Measurements from ENCODE around the gene PKD2. TPM values are rescaled to one million over a fixed set of nuclear protein-coding genes. Genes with fewer than 3 reads are reported as not detected.

Gene PKD2
- total RNA-seq, 2 donors from 2014 or later = 19.0 to 40.3 TPM

DNA sequence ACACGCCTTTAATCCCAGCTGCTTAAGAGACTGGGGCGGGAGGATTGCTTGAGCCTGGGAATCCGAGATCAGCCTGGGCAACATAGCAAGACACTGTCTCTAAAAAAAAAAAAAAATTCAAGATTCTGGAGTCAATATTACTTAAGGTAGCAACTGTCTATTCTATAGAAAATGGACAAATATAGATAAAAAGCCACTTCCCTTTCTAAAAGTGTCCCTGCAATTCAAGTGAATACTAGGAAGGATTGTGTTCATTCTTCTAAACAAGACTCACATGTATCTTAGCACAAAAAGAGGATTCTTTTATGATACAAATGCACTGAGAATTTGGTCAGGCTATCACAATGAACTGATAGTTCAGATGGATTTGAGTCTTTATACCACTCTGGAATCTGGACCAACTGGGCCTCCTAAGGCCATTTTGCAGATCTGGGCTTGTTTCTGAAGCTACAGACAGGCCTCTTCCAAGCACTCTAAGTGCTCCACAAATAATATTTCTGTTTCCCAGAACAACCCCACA lies 7.0 kb downstream of the PKD2 start:
- WGBS = 91% methylated on average over 3 of the region's 3 CpGs
- no peak for TF ChIP-seq POLR2A (IDR thresholded peaks at IDR 0.05)
- TF ChIP-seq, protein P1, sequence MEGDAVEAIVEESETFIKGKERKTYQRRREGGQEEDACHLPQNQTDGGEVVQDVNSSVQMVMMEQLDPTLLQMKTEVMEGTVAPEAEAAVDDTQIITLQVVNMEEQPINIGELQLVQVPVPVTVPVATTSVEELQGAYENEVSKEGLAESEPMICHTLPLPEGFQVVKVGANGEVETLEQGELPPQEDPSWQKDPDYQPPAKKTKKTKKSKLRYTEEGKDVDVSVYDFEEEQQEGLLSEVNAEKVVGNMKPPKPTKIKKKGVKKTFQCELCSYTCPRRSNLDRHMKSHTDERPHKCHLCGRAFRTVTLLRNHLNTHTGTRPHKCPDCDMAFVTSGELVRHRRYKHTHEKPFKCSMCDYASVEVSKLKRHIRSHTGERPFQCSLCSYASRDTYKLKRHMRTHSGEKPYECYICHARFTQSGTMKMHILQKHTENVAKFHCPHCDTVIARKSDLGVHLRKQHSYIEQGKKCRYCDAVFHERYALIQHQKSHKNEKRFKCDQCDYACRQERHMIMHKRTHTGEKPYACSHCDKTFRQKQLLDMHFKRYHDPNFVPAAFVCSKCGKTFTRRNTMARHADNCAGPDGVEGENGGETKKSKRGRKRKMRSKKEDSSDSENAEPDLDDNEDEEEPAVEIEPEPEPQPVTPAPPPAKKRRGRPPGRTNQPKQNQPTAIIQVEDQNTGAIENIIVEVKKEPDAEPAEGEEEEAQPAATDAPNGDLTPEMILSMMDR (IDR thresholded peaks at IDR 0.05) = no peak
- no peak for TF ChIP-seq POLR2AphosphoS5 (IDR thresholded peaks at IDR 0.05)
- Histone ChIP-seq H3K36me3 (no peaks in the 10 kb centered on the region), H3K9me3 (no peaks in the 10 kb centered on the region), H3K27ac (no peak overlapping the region), H3K4me3 (no peak overlapping the region), H3K4me1 (replicated peaks) (no peaks in the 10 kb centered on the region), H3K27me3 (replicated peaks; ENCODE audit: insufficient read depth) (no peaks in the 10 kb centered on the region)
- intact Hi-C loops (cut with DNase I) = loop anchor here (10.0 kb wide), 2 partner anchors 270 to 480 kb away; partner anchors contain the start of gene PPM1K
- DNase-seq (ENCODE audit: low spot score) = no peak

DNA sequence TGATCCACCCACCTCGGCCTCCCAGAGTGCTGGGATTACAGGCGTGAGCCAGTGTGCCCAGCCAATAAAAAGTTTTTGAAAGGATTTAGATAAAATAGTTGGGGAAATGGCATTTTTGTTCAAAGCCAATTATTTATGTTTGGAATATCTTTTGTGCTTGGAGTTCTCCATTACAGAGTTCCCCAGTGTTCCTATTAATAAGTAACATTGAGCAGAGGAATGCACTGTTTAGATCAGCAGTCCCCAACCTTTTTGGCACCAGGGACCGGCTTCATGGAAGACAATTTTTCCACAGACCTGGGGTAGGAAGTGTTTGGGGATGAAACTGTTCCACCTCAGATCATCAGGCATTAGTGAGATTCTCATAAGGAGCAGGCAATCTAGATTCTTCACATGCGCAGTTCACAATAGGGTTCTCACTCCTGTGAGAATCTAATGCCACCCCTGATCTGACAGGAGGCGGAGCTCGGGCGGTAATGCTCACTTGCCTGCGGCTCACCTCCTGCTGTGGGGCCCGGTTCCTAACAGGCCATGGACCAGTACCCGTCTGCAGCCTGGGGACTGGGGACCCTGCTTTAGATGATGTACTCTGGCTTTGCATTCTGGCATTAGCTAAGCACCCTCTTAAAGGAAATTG lies 8.3 kb downstream of the PKD2 start:
- Histone ChIP-seq H3K4me1 (replicated peaks) (no peaks in the 10 kb centered on the region), H3K27ac (no peak overlapping the region), H3K4me3 (no peak overlapping the region), H3K9me3 (no peaks in the 10 kb centered on the region), H3K27me3 (replicated peaks; ENCODE audit: insufficient read depth) (no peaks in the 10 kb centered on the region), H3K36me3 (no peaks in the 10 kb centered on the region)
- DNase-seq (ENCODE audit: low spot score) = no peak
- WGBS = 82% methylated on average over 10 of the region's 10 CpGs
- TF ChIP-seq, protein P1 (IDR thresholded peaks at IDR 0.05) = no peak
- TF ChIP-seq POLR2A (IDR thresholded peaks at IDR 0.05) = no peak
- TF ChIP-seq POLR2AphosphoS5 (IDR thresholded peaks at IDR 0.05) = no peak
- intact Hi-C loops (cut with DNase I) = loop anchor here (10.0 kb wide), 2 partner anchors 269 to 481 kb away; partner anchors contain the start of gene PPM1K

DNA sequence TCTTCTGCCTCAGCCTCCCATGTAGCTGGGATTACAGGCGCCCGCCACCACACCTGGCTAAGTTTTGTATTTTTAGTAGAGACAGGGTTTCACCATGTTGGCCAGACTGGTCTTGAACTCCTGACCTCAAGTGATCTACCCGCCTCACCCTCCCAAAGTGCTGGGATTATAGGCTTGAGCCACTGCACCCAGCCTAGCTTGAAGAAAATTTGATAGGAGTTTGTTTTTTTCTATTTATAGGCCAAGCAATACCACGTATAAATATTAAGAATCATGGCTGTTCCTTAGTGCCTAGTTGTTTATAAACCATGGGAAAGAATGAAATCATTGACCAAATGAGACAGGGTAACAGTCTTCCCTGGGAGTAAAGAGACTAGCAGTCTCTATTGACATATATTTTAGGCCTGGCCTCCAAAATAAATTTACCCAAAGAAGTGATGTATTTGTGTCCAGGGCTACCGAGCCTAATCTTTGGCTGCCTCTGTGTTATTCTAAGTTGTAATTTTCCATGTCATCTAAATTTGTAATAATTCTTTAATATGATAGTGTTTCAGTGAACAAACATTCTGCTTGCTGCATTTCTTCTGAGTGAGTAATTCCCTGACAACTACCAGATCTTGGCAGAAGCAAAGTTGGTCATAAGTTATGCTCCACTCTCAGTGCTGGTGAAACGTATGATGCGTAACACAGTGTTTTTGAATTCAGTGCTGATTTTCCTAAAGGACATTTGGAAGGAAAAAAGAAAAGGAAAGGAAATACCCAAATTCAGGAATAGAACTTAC lies 10.3 kb downstream of the PKD2 start:
- 68% methylated on average over 7 of the region's 7 CpGs for WGBS
- Histone ChIP-seq H3K4me3 (no peak overlapping the region), H3K4me1 (replicated peaks) (no peaks in the 10 kb centered on the region), H3K9me3 (no peaks in the 10 kb centered on the region), H3K27me3 (replicated peaks; ENCODE audit: insufficient read depth) (no peaks in the 10 kb centered on the region), H3K27ac (peak overlapping the region; percentile 42 to 64), H3K36me3 (no peaks in the 10 kb centered on the region)
- intact Hi-C loops (cut with DNase I) = loop anchor here (10.0 kb wide), 2 partner anchors 267 to 483 kb away; partner anchors contain the start of gene PPM1K
- TF ChIP-seq, protein P1 (IDR thresholded peaks at IDR 0.05) = no peak
- TF ChIP-seq POLR2AphosphoS5 (IDR thresholded peaks at IDR 0.05) (peak; percentile 64), POLR2A (IDR thresholded peaks at IDR 0.05) (no peak)
- no peak for DNase-seq (ENCODE audit: low spot score)

DNA sequence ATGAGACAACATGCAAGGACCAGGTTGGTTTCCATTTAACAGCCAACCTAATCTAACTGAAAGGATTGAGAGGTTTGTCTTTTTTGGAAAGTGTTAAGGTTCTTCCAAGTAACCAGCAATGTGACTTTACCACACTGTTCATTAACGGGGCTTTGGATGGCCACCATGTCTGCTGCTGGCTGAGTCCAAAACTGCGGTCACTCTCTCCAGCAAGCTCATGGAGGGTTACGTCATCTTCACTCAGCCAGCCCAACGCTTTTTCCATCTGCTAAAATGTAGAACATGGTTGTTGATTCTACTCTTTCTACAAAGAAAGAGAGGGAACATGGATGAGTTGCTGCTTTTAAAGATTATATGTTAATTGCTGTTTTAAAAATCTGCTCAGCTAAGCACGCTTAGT lies 11.0 kb downstream of the PKD2 start:
- Histone ChIP-seq H3K4me3 (no peak overlapping the region), H3K36me3 (no peaks in the 10 kb centered on the region), H3K9me3 (no peaks in the 10 kb centered on the region), H3K27me3 (replicated peaks; ENCODE audit: insufficient read depth) (no peaks in the 10 kb centered on the region), H3K27ac (peak overlapping the region; percentile 29 to 64), H3K4me1 (replicated peaks) (no peaks in the 10 kb centered on the region)
- TF ChIP-seq POLR2A (IDR thresholded peaks at IDR 0.05) (no peak), POLR2AphosphoS5 (IDR thresholded peaks at IDR 0.05) (no peak)
- TF ChIP-seq, protein P1 (IDR thresholded peaks at IDR 0.05) = no peak
- intact Hi-C loops (cut with DNase I) = loop anchor here (10.0 kb wide), 2 partner anchors 266 to 484 kb away; partner anchors contain the start of gene PPM1K
- WGBS = 79% methylated on average over 5 of the region's 5 CpGs
- no peak for DNase-seq (ENCODE audit: low spot score)
